GM19455 (cell line): ENCODE measurements around the gene OTOG.

Source experiments
- ATAC-seq: cut with Tn5 transposase; IDR thresholded peaks from one replicate; pipeline ENCODE4 v1.9.1; 2021; ENCODE audit not compliant: unreplicated experiment

Gene OTOG

DNA sequence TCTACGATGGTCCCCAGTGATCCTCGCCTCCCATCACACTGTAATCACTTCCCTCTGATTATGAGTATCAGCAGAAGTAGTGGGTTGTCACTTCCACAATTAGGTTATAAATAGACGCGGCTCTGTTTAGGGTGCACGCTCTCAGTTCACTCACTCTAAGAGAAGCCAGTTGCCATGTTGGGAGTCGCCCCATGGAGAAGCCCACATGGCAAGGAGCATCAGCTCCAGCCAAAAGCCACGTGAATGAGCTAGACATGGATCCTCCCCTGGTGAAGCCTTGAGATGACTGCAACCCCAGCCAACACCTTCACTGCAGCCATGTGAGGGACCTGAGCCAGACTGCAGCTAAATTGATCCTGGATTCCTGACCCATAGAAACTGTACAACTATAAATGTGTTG, 145.9 kb downstream of the OTOG start:
- no peak for ATAC-seq

- ATAC-seq = no peak
Observed at GRCh38 chr11:17693531-17693930, 146.5 kb downstream of the OTOG start.

DNA sequence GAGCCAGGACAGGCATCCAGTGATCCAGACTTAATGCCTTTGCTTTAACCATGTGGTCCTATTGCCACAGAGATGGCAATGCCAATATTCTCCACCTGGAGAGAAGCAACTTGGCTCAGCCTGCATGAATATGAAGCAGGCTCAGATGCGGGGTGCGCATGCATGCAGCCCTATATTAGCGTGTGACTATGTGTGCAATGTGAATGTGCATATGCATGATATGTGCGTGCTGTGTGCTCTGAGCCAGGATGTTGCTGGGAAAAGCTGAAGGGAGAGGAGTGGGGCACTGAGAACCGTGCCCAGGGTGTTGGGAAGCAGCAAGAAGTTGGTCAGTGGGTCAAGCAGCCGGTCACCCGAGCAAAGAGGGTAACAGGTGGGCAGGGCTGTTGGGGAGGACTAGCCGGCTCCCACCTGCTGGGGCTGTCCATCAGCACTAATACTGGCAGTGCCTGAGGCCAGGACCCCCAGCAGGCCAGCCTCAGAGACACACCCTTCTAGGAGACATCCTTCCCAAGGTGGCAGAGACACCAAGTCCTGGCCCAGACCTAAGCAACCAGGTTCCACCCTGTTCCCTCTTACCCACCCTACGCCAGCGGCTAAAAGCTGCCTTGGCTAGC, 147.5 kb downstream of the OTOG start:
- no peak for ATAC-seq

DNA sequence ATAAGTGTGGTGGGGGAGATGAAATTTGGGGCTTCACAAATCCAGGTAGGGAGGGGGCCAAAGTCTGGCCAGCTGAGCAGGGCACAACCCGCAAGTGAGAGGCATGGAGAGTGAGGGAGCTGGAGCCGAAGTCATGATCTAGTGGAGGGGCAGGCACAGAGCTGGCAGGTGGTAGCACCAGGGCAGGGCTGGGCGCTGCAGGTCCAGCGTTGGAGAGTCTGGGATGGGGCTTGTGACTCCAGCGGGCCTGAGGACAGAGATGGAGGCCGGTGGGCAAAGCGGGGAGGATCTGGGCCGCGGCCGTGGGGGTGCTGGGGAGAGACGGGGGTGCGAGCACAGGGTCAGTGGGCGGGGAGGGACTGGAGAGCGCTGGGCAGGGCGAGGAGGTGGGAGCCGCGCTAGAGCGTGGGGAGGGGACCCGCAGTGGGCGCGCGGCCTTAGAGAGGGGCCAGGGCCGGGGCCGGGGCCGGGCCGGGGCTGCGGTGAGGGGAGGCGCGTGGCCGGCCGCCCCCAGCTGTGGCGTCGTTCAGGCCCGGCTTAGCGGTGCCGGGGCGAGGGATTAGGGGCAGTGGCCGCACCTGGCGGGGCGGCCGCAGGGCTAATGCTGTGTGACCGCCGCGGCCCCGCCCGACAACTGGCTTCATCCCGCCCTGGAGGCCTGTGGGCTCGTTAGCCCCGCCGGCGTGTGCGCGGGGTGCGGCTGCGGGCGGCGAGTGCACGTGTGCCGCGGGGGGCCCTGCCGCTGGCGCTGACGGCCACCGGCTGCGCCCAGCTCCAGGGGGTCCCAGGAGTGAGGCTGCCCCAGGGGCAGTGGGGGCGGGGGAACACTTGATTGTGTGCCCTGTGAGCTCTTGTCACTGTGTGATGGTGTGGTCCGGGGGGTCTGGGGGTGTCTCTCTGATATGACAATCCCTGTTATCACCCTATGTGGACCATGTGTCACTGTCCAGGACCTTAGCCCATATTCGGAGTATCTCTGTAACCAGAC, 148.7 kb downstream of the OTOG start:
- no peak for ATAC-seq

- no peak for ATAC-seq
Observed at GRCh38 chr11:17696741-17697140, 149.7 kb downstream of the OTOG start.
